Measurements from ENCODE around the gene CERS6.
A peak's percentile ranks its signal among the peaks of the same experiment; 100 is the strongest.

Gene CERS6

DNA sequence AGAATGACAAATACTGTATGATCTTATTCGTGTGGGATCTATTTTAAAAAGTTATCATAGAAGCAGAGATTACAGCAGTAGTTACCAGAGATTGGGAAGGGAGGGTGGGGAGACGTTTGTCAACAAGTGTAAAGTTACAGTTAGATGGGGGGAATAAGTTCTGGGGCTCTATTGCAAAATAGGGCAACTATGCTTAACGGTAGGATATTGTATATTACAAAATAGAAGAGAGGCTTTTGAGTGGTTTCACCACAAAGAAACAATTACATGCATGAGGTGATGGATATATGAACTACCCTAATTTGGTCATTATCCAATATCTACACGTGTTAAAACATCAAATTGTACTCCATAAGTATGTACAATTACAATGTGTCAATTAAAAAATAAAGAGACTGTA lies 223.0 kb downstream of the CERS6 start:
- no peak for DNase-seq

GRCh38 chr2:168679741-168680310 lies 223.8 kb downstream of the CERS6 start:
- DNase-seq, result no peak

DNA sequence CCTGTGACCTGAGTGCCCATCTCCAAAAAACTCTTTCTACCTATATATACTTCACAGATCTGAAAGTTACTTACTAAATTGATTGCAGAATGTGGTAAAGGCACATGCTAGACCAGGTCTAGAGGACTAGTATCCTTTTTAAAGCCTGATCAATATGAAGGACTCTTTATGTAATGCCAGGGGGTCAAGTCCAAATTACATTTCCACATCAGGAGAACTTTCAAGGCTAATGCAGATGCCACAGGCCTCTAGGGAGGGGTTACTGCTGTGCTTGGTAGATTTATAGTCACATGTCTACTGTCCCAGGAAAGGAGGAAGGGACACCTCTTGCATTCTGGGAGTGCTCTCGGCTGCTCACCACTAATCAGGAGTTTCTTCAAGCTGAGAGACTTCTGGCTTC lies 227.9 kb downstream of the CERS6 start:
- DNase-seq, result no peak

- no peak for DNase-seq
Measured at GRCh38 chr2:168684921-168685599, 229.0 kb downstream of the CERS6 start.

DNA sequence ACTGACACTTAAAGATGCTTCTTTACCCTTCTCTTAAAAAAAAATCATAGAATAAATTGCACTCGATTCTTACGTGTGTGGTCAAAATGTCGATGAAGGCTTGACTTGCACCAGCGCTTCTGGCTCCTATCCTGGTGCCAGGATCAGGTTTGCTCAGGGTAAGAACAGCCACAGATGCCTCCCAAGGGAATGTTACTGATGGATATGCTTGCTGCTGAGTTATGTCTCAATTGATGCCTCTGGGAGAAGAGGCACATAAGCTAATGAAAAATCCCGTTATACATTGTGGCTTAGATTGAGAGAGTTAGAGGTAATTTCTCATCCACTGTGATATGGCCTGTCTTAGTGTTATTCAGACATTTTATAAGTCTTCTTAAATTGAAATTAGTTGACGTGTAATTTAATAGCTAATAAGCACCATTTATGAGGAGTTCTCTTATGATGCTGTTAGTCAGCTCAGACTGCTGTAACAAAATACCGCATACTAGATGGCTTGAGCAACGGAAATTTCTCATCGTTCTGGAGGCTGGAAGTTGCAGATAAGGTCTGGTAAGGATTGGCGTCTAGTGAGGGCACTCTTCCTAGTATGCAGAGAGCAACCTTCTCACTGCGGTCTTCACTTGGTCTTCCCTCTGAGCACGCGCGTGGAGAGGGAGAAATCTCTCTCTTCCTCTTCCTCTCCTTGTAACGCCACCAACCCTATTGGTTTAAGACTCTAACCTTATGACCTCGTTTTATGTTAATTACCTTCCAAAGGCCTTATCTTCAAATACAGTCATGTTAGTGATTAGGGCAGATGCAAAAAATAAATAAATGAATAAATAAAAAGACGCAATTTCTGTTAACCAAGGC lies 229.8 kb downstream of the CERS6 start:
- no peak for DNase-seq

GRCh38 chr2:168686452-168687191 lies 230.6 kb downstream of the CERS6 start:
- no peak for DNase-seq

- no peak for DNase-seq
Measured at GRCh38 chr2:168687314-168687713, 231.2 kb downstream of the CERS6 start.

- DNase-seq, result no peak
Measured at GRCh38 chr2:168690381-168690885, 234.4 kb downstream of the CERS6 start.

DNA sequence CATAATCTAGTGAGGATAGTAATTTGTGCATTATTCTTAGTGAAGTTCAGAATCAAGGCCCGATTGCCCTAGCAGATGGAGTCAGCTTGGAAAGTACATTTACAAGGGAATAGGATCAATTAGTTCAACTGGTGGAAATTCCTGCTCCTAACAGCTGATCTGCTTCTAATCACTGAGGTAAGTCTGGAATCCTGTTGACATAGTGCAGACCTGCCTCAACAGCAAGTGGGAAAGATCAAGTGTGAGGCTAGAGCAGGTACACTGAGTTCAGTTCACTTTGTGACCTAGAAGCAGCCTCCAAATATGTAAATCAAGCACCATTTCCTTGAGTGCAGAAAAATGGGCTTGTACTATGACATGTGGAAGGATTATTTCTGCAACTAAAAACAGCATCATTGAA lies 235.1 kb downstream of the CERS6 start:
- DNase-seq, result no peak

DNA sequence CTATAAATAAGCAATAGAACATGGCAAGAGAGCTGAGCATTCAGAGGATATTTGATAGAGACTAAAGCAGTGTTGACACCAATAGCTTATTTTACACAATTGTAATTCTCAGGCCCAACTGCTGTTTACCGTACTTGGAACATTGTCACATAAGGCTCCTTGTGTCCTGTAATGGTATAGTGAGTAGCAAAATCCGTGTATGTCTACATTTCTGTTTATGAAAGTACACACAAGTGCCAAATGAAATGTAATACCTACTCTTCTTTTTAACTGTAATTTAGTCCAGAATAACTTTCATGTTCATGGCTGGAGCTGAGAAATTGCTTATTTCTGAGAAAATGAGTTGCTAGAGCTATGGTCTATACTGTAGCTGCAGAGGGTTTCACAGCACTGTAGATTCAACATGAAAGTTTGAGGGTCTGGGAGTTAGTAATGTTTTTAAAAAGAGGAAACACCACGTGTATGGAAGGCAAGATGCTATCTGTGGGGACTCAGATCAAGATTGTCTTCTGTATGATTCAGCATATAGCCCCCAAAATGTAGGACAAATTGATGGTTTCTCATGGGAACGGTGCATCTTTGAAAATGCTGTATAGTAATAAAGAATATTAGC lies 236.2 kb downstream of the CERS6 start:
- no peak for DNase-seq

- DNase-seq, result no peak
Measured at GRCh38 chr2:168694173-168694572, 238.1 kb downstream of the CERS6 start.

DNA sequence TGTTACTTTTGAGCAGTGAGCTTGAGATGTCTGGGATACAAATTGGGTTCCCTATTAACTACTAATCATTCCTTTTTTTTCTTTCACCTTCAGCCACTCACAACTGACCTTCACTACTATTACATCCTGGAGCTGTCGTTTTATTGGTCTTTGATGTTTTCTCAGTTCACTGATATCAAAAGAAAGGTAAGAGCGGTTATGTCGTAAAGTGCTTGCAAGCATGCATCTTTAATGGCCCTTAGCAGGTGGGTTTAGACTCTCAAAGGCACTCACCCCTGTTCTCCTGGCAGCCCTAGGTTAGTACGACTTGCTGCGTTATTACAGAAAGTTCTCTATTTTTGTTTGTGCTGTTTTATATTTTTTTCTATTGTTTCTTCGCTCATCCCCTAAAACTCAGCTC lies 238.8 kb downstream of the CERS6 start:
- DNase-seq, result peak; percentile 93

- no peak for DNase-seq
Measured at GRCh38 chr2:168697668-168698121, 241.6 kb downstream of the CERS6 start.

- no peak for DNase-seq
Measured at GRCh38 chr2:168698969-168699368, 242.9 kb downstream of the CERS6 start.

GRCh38 chr2:168699844-168700417 lies 243.9 kb downstream of the CERS6 start:
- DNase-seq, result peak; percentile 8

DNA sequence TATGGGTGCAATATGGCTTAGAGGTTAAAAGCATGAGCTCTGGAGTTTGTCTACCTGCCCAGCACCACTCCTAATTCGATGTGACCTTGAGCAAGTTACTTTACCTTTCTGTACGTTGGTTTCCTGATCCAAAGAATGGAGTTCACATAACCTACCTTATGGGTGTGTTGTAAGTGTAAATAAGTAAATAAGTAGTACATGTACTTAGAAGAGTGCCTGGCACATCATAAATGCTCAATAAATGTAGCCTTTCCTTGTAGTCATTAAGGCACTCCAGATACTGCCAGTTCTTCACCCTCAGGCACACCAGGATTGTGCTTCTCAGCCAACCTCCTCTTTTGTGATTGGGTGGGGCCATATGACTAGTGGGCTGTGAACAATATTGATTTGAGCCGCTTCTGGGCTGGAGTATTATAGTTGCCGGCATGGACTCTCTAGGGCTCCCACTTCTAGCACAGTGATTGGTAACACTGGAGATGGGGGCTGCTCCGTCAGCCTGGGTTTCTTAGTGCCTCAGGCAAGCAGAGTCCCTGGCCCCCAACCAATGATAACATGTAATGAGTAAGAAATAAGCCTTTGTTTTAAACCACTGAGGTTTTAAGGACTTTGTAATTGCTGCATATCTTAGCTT lies 244.7 kb downstream of the CERS6 start:
- no peak for DNase-seq

DNA sequence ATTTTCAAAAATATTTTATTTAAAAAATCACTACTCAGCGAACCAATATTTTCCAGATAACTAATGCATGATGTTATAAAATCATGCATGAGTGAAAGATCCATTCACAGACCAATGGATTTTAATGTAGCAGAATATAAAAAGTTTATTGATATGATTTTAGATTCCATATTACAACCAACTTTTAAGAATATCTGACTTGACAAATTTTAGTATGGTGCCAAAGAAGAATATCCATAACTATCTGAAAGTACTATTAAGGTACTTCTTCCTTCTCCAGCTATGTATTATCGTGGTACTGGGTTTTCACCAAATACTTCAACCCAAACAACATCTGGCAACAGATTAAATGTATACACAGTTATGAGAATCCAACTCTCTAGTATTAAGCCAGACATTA lies 246.5 kb downstream of the CERS6 start:
- no peak for DNase-seq

- DNase-seq, result no peak
Measured at GRCh38 chr2:168703926-168704325, 247.9 kb downstream of the CERS6 start.

- DNase-seq, result peak; percentile 7
Measured at GRCh38 chr2:168705534-168706470, 249.7 kb downstream of the CERS6 start.

- DNase-seq, result no peak
Measured at GRCh38 chr2:168706806-168707205, 250.7 kb downstream of the CERS6 start.

DNA sequence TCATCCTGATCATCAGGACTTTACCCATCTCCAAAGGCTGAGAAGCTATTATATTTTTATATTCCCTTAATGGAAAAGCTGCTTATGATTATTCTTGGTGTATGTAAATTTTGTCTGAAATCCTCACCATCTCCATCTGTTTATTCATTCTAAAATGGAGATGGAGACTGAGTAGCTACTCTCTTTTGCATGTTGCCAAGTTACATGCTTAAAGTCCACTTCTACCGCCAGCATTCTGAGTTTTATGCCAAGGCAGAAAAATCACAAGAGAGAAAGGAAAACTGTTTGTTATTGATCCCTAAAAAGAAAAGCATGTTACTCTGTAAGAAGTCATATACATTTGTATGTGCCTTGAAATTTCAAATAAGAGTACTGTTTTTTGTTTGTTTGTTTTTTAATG lies 252.0 kb downstream of the CERS6 start:
- no peak for DNase-seq

All from NCI-H1105 treated with DMSO at 0.1 percent for 48 hours (cell line).